GM23338 (cell line): ENCODE data around the gene DMRTC2. TPM values are rescaled to one million over a fixed set of nuclear protein-coding genes. Genes with fewer than 3 reads are reported as not detected.

ENCODE experiments used
- ATAC-seq: fragments of 200-7000 bp; cut with Tn5 transposase; 3 replicates; pipeline ENCODE4 v1.9.1; 2020
- DNase-seq: peaks from one replicate; pipeline ENCODE4 v3.0.0-alpha.2; 2015; ENCODE audit warnings: low spot score
- H2AFZ ChIP-seq: fragments of 200-600 bp; sonication (generic); 2 replicates; pipeline ENCODE4 v1.8.0; 2016; ENCODE audit warnings: antibody characterized with exemption, mild to moderate bottlenecking, moderate library complexity
- H3F3A ChIP-seq: fragments of 200-600 bp; sonication (generic); replicated peaks from 2 replicates; pipeline ENCODE4 v1.8.0; 2017; ENCODE audit warnings: antibody characterized with exemption, mixed run types, low read depth
- H3K27ac ChIP-seq: fragments of 200-600 bp; sonication (generic); 2 replicates; pipeline ENCODE4 v1.6.1; 2016; ENCODE audit warnings: low read depth
- H3K27me3 ChIP-seq: fragments of 200-600 bp; sonication (generic); 2 replicates; pipeline ENCODE4 v1.8.0; 2016; ENCODE audit warnings: mild to moderate bottlenecking, mixed run types, moderate library complexity; ENCODE audit not compliant: insufficient read depth
- H3K36me3 ChIP-seq: fragments of 200-600 bp; sonication (generic); 2 replicates; pipeline ENCODE4 v1.8.0; 2016; ENCODE audit warnings: mild to moderate bottlenecking; ENCODE audit not compliant: insufficient read depth
- H3K4me1 ChIP-seq: fragments of 200-600 bp; sonication (generic); 2 replicates; pipeline ENCODE4 v1.8.0; 2016; ENCODE audit warnings: mild to moderate bottlenecking, moderate library complexity; ENCODE audit not compliant: insufficient read depth
- H3K4me2 ChIP-seq: fragments of 200-600 bp; sonication (generic); 2 replicates; pipeline ENCODE4 v1.7.1; 2017; ENCODE audit warnings: mixed run types
- H3K4me3 ChIP-seq: fragments of 200-600 bp; sonication (generic); 2 replicates; pipeline ENCODE4 v1.6.1; 2016; ENCODE audit warnings: mixed run types
- H3K79me2 ChIP-seq: fragments of 200-600 bp; sonication (generic); replicated peaks from 2 replicates; pipeline ENCODE4 v1.8.0; 2017; ENCODE audit warnings: mild to moderate bottlenecking; ENCODE audit not compliant: insufficient read depth
- H3K9me2 ChIP-seq: fragments of 200-600 bp; sonication (generic); 2 replicates; pipeline ENCODE4 v1.8.0; 2017; ENCODE audit not compliant: insufficient read depth
- H4K20me1 ChIP-seq: fragments of 200-600 bp; sonication (generic); replicated peaks from 2 replicates; pipeline ENCODE4 v1.8.0; 2017; ENCODE audit warnings: mild to moderate bottlenecking; ENCODE audit not compliant: insufficient read depth
- H3K27ac Mint-ChIP-seq: 2 replicates; pipeline ENCODE4 v1.8.0; 2020; ENCODE audit warnings: inconsistent platforms, mild to moderate bottlenecking, moderate library complexity, mixed read lengths
- H3K27me3 Mint-ChIP-seq: 3 replicates; pipeline ENCODE4 v1.8.0; 2022; ENCODE audit warnings: low read depth, mild to moderate bottlenecking, moderate library complexity, mixed read lengths, inconsistent platforms; ENCODE audit not compliant: insufficient read depth, poor library complexity
- H3K36me3 Mint-ChIP-seq: 3 replicates; pipeline ENCODE4 v1.8.0; 2021; ENCODE audit warnings: low read depth, mild to moderate bottlenecking, inconsistent platforms, moderate library complexity, mixed read lengths
- H3K4me1 Mint-ChIP-seq: 3 replicates; pipeline ENCODE4 v1.8.0; 2020; ENCODE audit warnings: mild to moderate bottlenecking, inconsistent platforms, mixed read lengths
- H3K4me3 Mint-ChIP-seq: 3 replicates; pipeline ENCODE4 v1.8.0; 2021; ENCODE audit warnings: moderate library complexity, mild to moderate bottlenecking, inconsistent platforms, mixed read lengths
- H3K9me3 Mint-ChIP-seq: 3 replicates; pipeline ENCODE4 v1.8.0; 2020; ENCODE audit warnings: moderate library complexity, mild to moderate bottlenecking, inconsistent platforms, mixed read lengths
- CREB1 ChIP-seq: fragments of 250-450 bp; sonication (Bioruptor Pico); IDR thresholded peaks from 2 replicates; pipeline ENCODE4 v1.5.0; 2020; ENCODE audit warnings: low read depth, mild to moderate bottlenecking, moderate library complexity
- EZH2 ChIP-seq: fragments of 200-600 bp; sonication (generic); IDR thresholded peaks from one replicate; pipeline ENCODE4 v1.8.0; 2017; ENCODE audit warnings: antibody characterized with exemption, mild to moderate bottlenecking, low read depth; ENCODE audit not compliant: unreplicated experiment
- EZH2phosphoT487 ChIP-seq: fragments of 200-600 bp; sonication (generic); IDR thresholded peaks from one replicate; pipeline ENCODE4 v1.8.1; 2018; ENCODE audit warnings: antibody characterized with exemption; ENCODE audit not compliant: unreplicated experiment
- JUNB ChIP-seq: IDR thresholded peaks from one replicate; pipeline ENCODE4 v1.6.1; 2016; ENCODE audit warnings: antibody characterized with exemption; ENCODE audit not compliant: unreplicated experiment
- NANOG ChIP-seq: IDR thresholded peaks from 2 replicates; pipeline ENCODE4 v1.6.1; 2016; ENCODE audit warnings: antibody characterized with exemption, borderline replicate concordance
- STAT1 ChIP-seq: IDR thresholded peaks from one replicate; pipeline ENCODE4 v1.6.1; 2016; ENCODE audit warnings: antibody characterized with exemption; ENCODE audit not compliant: unreplicated experiment
- ZNF114 ChIP-seq: fragments of 250-450 bp; sonication (Bioruptor Pico); IDR thresholded peaks from 2 replicates; pipeline ENCODE4 v1.5.0; 2020; ENCODE audit warnings: mild to moderate bottlenecking, moderate library complexity
- ZNF462 ChIP-seq: fragments of 250-450 bp; sonication (Bioruptor Pico); IDR thresholded peaks from 2 replicates; pipeline ENCODE4 v1.5.0; 2020; ENCODE audit warnings: mild to moderate bottlenecking, moderate library complexity
- polyA plus RNA-seq: library from polyadenylated mRNA; unstranded; fragments of >200 nt; fragmentation: Nextera tagmentation; extraction: Ambion mirVana; gene quantifications from 2 replicates; pipeline ENCODE4 v1.2.1, GENCODE V29; 2016
- total RNA-seq: library from RNA; depleted of rRNA; stranded (reverse); fragments of >200 nt; shearing (Covaris generic); gene quantifications from 2 replicates; pipeline ENCODE4 v1.2.3, GENCODE V29; 2014
- TF ChIP-seq, protein P1 (sequence below): IDR thresholded peaks from one replicate; pipeline ENCODE4 v1.6.1; 2018; ENCODE audit warnings: antibody characterized with exemption; ENCODE audit not compliant: unreplicated experiment
- TF ChIP-seq, protein P2 (sequence below): IDR thresholded peaks from 2 replicates; pipeline ENCODE4 v1.6.1; 2016; ENCODE audit warnings: antibody characterized with exemption
- TF ChIP-seq, protein P3 (sequence below), 2 experiments: fragments of 200-600 bp in 1 of 2; sonication (generic) in 1 of 2; conservative IDR thresholded peaks; 2 replicates each; pipeline versions ENCODE4 v1.5.1 to v1.6.1; 2016 to 2017; ENCODE audit warnings: antibody characterized with exemption in 2 of 2, low read depth in 2 of 2, mild to moderate bottlenecking in 2 of 2, moderate library complexity in 1 of 2

Gene DMRTC2
- total and polyA plus RNA-seq, 2 experiments from 2014 or later, result 0.21 TPM; not detected in 1

GRCh38 chr19:41897181-41897580 lies 52.3 kb downstream of the DMRTC2 start (continued):
- TF ChIP-seq, protein P1, sequence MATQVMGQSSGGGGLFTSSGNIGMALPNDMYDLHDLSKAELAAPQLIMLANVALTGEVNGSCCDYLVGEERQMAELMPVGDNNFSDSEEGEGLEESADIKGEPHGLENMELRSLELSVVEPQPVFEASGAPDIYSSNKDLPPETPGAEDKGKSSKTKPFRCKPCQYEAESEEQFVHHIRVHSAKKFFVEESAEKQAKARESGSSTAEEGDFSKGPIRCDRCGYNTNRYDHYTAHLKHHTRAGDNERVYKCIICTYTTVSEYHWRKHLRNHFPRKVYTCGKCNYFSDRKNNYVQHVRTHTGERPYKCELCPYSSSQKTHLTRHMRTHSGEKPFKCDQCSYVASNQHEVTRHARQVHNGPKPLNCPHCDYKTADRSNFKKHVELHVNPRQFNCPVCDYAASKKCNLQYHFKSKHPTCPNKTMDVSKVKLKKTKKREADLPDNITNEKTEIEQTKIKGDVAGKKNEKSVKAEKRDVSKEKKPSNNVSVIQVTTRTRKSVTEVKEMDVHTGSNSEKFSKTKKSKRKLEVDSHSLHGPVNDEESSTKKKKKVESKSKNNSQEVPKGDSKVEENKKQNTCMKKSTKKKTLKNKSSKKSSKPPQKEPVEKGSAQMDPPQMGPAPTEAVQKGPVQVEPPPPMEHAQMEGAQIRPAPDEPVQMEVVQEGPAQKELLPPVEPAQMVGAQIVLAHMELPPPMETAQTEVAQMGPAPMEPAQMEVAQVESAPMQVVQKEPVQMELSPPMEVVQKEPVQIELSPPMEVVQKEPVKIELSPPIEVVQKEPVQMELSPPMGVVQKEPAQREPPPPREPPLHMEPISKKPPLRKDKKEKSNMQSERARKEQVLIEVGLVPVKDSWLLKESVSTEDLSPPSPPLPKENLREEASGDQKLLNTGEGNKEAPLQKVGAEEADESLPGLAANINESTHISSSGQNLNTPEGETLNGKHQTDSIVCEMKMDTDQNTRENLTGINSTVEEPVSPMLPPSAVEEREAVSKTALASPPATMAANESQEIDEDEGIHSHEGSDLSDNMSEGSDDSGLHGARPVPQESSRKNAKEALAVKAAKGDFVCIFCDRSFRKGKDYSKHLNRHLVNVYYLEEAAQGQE, result no peak
- TF ChIP-seq, protein P2, sequence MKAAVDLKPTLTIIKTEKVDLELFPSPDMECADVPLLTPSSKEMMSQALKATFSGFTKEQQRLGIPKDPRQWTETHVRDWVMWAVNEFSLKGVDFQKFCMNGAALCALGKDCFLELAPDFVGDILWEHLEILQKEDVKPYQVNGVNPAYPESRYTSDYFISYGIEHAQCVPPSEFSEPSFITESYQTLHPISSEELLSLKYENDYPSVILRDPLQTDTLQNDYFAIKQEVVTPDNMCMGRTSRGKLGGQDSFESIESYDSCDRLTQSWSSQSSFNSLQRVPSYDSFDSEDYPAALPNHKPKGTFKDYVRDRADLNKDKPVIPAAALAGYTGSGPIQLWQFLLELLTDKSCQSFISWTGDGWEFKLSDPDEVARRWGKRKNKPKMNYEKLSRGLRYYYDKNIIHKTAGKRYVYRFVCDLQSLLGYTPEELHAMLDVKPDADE, result no peak
- no peak for TF ChIP-seq JUNB
- TF ChIP-seq, protein P3, sequence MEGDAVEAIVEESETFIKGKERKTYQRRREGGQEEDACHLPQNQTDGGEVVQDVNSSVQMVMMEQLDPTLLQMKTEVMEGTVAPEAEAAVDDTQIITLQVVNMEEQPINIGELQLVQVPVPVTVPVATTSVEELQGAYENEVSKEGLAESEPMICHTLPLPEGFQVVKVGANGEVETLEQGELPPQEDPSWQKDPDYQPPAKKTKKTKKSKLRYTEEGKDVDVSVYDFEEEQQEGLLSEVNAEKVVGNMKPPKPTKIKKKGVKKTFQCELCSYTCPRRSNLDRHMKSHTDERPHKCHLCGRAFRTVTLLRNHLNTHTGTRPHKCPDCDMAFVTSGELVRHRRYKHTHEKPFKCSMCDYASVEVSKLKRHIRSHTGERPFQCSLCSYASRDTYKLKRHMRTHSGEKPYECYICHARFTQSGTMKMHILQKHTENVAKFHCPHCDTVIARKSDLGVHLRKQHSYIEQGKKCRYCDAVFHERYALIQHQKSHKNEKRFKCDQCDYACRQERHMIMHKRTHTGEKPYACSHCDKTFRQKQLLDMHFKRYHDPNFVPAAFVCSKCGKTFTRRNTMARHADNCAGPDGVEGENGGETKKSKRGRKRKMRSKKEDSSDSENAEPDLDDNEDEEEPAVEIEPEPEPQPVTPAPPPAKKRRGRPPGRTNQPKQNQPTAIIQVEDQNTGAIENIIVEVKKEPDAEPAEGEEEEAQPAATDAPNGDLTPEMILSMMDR (conservative IDR thresholded peaks at IDR 0.05; ENCODE audit: low read depth in 2 of 2), result no peak
- no peak for TF ChIP-seq CREB1 (CRISPR knock-in tag)
- TF ChIP-seq EZH2phosphoT487, result no peak
- no peak for TF ChIP-seq STAT1

DNA sequence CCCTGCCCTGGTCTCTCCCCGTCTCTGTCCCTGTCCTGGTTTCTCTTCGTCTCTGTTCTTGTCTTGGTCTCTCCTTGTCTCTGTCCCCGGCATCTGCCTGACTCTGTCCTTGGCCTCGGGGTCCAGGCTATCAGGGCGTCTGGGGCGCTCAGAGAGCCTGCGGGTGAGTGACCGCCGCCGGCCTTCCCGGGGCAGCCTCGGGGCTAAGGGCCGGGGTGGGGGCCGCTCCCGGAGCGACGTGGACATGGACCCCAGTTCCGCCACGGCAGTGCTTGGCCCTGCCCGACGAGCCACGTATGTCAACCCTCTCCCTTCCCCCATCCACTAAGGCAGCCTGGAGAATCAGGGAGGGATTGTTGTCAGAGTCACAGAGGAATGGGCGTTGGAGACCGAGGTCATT lies 53.0 kb downstream of the DMRTC2 start:
- H3K36me3 ChIP-seq, result 0 out of 2 replicates have a peak, but pooled peaks cover 4% of the 10 kb centered on the region
- H3K9me2 ChIP-seq, result no peaks in the 10 kb centered on the region
- H3K4me3 ChIP-seq, result no peak overlapping the region
- no peak overlapping the region for H3K4me2 ChIP-seq
- ATAC-seq, result no peak
- H3K27ac ChIP-seq, result no peak overlapping the region
- no peaks in the 10 kb centered on the region for H3K27me3 ChIP-seq
- no peaks in the 10 kb centered on the region for H3K9me3 Mint-ChIP-seq
- 0 out of 2 replicates have a peak, but pooled peaks cover 6% of the 10 kb centered on the region for H3K4me1 ChIP-seq
- no peaks in the 10 kb centered on the region; the same call in 1 of the 2 replicates for H4K20me1 ChIP-seq
- no peak overlapping the region for H2AFZ ChIP-seq
- peaks cover 5% of the 10 kb centered on the region; the same call in 1 of the 2 replicates for H3F3A ChIP-seq
- peak overlapping the region; percentile 54; the same call in 1 of the 2 replicates for H3K27ac Mint-ChIP-seq
- H3K79me2 ChIP-seq, result no peaks in the 10 kb centered on the region
- peaks cover 35% of the 10 kb centered on the region for H3K36me3 Mint-ChIP-seq
- no peak overlapping the region for H3K4me3 Mint-ChIP-seq
- DNase-seq, result no peak
- peaks cover 21% of the 10 kb centered on the region for H3K4me1 Mint-ChIP-seq
- peaks cover 10% of the 10 kb centered on the region for H3K27me3 Mint-ChIP-seq
- TF ChIP-seq EZH2 (no peak), ZNF462 (CRISPR knock-in tag) (no peak), CREB1 (CRISPR knock-in tag) (no peak), STAT1 (no peak), JUNB (no peak), ZNF114 (no peak), NANOG (no peak)
